GOT3 (cell line): Measurements from ENCODE around the gene SCN3B.

Experiments used
- DNase-seq: peaks from one replicate; lab custom pipeline; 2025; ENCODE audit warnings: mixed read lengths; lab: John Stamatoyannopoulos, UW

Gene SCN3B

DNA sequence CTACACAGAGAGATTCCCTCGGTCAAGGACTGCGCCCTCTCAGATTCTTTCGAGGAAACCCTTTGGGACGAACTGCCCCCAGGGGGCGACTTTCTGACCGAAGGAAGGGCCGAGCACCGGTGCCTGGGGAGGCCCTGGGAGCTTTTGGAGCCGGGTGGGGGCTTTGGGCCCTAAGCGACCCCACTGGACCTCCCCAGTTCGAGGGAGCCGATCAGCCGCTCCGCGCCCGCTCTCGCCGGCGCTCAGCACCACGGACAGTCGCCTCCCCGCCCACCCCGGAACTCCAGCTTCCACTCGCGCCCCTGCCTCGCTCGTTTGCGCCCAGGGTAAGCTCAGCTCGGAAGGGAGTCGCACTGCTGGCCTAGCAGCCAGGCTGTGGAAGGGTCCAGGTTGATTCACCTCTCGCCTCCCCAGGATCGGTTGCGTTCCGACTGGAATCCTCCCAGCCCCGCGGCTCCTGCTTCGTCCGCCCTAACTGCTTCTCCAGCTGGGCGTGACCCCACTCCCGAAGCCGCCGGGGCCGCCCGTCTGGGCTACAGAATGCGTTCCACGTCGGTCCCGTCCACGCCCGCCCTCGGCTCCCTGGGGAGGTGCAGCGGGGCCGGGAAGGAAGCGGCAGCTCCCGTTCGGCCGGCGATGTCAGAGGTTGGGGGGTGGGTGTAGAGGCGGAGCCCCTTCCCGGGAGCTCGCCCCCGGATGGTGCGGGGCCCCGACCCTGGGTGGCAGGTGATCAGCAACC is 428 bp downstream of the SCN3B start:
- no peak for DNase-seq

DNA sequence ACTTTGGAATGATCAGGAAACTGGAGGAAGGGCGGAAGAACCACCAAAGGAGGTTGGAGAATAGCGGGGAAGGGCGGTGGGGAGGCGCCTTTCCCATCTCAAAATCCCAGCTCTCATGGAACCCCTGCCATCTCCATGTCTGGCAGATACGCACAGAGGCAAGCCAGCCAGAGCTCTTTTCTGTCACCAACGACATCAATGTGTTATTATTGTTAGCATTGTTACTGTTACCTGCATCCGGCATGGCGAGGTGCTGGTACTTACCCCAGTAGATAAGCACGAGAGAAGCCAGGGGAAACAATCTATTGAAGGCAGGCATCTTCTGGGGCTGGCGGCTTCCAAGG is 969 bp downstream of the SCN3B start:
- DNase-seq = no peak

DNA sequence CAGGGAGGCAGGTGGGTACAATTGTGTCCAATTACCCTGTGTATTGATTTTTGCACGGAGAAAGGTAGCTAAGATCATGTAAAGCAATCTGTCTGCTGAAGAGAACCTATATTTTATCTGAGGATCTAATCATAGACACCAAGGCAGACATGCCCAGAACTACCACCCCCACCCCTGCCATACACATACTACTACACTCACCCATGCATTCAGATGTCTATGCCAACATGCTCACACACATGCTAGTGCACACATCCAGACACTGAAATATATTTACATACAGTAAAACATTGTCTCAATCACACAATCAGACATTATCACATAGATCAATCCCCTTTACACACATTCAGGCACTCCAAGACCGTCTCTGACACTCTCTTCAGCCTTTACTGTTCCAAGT is 1.8 kb downstream of the SCN3B start:
- DNase-seq = no peak

DNA sequence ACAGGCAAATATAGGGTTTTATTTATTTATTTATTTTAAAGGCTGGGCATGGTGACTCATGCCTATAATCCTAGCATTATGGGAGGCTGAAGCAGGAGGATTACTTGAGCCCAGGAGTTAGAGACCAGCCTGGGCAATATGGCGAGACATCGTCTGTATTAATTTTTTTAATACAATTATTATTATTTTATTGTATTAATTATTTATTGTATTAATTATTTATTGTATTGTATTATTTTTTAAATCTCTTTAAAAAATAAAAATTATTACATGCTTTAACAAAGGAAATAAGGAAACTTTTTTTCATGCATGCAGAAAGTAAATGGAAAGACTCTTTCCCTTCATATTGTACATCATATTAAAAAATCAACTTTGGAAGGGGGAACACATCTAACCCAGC is 3.5 kb downstream of the SCN3B start:
- no peak for DNase-seq

DNA sequence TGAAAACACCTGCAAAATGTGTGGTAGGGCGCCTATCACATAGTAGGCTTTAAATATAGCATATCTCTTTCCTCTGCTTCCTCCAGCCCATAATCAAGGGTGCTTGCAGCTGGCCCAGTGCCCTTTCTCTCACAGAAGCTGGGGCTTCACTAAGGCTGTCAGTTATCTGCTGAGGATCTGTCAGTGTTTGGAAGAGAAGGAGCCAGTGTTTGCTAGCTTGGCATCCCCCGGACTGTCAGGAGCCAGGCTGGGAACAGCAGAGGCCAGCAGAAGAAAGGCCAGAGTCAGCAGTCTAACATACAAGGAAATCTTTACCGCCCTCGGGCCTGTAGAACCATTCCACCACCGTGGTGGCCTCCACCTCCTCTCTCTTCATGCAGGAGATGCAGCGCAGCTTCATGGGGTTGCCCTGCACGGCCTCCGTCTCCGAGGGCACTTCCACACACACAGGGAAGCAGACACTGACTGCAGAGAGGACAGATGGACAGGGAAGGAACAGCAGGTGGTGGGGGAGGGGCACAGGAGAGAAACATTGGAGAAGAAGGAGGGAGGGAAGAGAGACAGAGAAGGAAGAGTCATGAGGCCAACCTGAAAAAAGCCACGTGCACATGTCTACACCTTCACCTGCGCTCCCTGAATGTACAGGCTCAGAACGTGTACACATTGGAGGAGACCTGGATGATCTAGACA is 9.0 kb downstream of the SCN3B start:
- no peak for DNase-seq

DNA sequence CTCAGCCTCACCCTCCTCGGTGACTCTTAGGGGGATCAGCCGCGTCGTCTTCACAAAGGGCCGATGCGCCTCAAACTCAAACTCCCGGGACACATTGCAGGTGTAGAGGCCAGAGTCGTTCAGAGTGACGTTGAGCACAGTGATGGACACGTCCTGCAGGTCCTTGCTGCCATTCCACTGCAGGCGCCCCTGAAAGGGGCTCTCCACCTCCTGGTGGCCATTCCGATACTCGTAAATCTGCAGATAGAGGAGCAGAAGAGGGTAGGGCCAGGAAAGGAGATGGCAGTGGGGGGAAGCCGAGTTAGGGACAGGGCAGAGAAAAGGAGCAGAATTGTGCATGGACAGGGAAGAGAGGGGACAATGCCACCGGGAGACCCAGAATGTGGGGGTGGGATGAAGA is 12.0 kb downstream of the SCN3B start:
- no peak for DNase-seq

DNA sequence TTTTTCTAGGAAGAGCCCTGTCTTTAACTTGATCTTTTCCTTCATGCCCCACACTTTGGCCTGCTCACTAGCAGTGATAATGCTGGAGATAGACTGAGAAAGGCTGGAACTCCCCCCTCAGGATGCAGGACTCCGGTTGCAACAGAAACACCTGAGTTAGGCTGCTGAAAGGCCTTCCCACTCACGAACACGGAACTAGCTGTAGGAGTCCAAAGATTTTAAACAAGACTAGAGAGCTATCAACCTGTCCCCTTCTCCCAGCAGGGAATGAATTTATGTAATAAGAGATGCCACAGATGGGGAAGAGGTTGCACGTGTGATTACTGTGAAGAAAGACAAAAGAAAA is 13.0 kb downstream of the SCN3B start:
- no peak for DNase-seq

DNA sequence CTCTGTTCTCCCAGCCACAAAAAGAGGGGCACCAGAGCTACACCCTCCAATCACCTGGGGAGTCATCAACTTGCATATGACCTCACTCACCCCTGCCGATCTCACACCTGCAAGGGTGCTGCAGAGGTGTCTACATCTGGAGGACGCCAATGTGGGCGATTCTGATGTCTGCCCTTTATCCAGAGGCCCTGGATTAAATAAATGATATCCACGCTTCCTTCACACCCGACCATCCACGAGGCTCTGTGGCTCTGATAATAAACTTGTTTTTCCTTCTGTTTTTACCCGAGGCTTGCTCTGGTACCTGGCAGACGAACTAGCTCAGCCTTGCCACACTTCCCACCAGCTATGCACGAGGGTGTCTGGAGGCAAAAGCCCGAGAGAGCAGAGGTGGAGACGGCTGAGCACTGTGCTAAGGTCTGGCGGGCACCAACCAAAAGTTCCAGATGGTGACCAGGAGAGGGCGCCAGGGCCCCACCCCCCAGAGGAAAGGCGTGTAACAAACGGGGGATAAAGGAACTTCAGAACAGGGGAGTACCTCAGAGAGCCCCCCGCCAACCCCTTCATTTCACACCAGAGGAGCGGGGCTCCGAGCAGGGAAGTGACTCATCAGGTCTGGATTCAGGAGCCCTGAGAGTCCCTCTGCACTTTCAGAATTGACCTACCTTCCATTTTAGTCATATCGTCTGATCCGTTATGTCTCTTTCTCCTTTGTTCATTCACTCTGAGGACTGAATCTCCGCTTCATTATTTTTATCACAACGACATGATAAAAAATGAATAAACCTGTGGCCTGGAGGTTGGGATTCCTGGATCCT is 13.5 kb downstream of the SCN3B start:
- DNase-seq = no peak

DNA sequence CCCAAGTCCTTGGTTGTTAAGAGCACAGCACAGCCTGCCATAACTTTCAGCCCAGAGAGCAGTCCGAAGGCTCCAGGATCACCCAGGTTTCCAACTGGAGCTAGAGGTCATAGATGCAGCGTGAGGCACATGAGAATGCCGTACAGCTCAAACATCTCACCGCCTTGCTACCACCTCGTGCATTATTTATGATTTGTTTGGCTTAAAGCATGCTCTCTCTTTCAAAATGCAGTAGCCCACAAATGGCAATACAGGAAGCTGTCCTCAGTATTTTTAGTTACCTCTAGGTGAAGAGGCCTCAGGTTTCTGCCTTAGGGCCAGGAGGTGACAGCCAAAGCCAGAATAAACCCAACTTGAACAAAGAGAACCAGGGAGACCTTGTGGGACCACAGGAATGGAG is 14.4 kb downstream of the SCN3B start:
- no peak for DNase-seq

DNA sequence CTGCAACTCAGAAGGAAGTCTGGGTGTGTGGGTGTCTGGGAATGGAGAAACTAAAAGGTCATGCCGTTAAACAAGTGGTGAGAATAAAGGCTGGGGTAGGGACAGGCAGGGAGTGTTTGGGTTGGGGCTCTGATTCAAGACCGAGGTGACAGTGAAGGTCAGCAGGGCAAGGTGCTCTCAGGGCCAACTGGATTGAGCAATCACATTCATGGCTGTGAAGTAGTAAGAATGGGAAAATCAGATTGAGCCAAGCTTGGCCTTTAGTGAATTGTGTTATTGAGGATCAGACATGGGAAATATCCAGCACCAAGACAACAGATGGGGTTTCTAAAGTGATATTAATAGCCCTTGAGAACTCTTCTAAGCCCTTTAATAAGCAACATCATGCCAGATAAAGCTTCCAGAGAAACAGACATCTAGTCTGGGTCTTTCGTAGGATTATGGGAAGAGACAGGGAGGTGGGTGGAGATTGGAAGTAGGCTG is 24.3 kb downstream of the SCN3B start:
- no peak for DNase-seq

DNA sequence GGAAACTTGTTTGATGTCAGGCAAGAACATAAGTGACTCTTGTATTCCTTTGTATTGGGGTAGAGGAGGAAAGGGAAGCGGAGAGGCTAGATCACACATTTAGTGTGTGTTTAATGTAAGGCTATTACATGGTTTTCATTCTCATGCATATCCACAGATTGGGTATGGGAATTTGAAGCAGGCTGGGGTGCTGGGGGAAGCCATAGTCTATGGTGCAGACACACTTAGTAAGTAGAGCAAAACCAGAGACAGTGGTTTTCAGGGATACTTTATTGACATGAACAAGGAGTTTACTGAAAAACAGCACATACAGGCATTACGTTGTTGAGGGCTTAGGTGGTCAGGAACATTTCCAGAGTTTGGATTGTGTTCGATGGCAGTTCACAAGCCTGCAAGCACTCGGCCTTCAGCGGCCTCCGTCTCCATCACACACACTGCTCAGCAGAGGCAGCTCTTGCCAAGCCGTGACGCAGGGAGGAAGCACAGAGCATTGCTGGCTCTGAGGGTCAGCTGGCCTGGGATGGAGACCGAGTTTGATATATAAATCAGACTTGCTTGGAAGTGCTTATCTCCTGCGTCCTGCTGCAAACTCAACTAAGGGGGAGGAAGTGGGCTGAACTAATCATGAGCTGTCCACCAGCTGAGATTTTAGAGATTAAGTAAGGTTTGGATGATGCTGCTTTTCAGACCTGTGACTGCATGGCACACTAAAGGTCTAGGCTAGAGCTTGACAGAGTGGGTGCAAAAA is 25.3 kb downstream of the SCN3B start:
- no peak for DNase-seq

DNA sequence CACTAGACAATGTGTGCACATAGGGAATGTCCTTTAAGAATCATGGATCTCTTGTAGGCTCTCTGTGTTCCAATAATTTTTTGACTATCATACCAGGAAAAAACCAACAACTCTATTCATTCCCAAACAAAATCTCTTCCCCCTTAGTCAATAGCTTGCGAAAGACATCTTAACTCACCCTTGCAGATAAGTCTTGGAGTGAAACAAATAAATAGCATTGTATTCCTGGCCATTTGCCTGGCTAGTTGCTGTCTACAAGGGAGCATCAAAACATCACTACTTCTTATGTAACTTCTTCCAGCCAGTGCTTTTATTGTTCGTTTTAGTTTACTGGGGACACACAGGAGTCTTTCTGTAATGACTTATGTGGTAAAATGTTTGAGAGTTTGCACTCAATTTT is 29.4 kb downstream of the SCN3B start:
- DNase-seq = no peak

DNA sequence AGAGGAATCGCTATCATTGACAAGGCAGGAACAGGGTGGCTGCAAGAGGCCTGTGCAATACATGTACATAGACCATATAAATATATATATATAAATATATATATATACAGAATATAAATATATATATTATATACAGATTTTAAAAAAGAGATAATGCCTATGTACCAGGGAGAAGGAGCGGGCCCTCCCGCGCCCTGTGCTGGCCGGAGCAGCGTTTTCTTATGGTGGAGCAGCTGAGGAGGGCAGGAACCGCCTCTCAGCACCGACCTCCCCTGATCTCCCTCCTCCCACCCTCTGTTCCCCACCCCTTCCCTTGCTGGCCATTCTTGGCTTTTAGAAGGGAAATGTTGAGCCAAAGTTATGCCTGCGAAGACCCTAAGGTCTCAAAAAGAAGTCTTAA is 31.8 kb downstream of the SCN3B start:
- no peak for DNase-seq

DNA sequence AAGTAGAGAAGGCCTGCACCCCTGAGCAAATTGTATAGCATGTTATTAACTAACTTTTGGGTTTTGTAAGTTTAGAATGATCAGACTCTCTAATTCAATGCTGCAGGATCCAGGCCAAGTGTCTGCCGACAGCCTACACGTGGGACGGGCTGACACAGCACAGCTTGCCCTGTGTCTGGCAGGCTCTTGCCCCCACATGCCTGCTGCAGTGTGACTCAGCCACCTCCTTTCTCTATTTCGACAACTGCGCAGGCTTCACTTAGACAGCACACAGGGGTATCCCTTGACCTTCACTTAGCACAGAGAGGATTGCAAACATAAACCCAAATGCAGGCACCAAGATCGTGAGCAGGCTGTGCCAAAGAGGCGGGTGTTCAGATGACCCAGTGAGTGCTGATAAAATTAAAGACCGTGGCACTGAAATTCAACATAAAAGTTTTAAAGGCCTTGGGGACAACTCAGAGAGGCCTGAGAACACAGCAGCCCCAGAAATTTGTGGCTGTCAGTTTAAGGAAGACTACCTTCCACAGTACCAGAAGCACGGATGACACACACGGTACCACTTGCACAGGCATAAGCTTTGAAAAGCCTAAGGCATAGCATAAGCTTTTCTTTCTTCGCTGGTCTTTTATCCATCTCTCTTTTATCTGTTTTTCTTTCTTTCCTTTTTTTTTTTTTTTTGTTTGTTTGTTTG is 37.8 kb downstream of the SCN3B start:
- no peak for DNase-seq

DNA sequence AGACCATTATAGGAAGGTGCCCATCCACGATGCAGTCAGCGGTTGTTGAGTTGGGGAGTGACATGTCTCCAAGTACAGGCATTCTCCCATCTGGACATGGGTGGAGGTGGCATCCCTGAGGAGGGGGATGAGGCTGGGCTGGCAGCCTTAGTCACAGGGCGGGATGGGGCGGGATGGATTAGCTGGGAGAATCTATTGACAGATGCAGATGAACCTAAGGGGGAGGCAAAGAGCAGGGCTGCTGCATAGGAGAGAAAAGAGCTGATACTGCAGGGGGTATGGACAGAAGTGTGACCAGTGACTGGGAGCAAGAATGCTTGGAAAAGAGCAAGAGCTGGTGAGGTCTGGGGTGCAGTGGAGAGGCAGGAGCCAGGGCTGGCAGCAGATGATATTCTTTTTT is 42.7 kb downstream of the SCN3B start:
- DNase-seq = no peak

DNA sequence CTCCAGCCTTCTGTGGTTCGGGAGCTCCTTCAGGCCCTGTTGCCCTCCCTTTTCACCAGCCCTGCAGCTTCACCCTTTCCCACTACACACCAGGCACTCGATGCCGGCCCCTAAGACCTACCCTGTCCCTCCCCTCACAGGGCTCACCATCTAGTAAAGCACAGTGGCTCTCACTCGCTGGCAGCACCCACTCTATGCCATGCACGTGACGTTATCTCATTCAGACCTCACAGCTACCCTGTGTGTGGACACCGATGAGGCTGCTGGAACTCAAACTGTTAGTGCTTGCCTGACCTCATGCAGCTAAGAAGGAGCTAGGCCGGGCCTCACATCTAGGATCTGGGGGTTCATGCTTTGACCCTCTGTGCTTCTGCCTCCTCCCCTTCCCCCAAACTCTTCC is 45.5 kb downstream of the SCN3B start:
- no peak for DNase-seq

DNA sequence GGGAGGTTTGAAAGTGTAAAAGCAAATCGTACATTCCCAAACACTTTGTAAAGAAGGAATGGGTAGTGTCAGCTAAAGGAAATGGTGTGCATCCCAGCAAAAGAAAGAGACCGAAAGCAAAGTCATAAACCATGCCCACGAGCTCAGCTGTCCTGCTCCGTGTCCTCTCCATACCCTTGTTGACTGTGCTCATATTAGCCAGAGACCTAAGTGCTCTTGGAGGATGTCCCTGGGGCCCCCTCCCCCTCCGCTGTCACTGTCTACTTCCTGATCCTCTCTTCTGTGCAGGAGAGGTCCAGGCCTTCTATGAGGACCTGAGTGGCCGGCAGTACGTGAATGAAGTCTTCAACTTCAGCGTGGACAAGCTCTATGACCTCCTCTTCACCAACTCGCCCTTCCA is 46.1 kb downstream of the SCN3B start:
- DNase-seq = no peak

DNA sequence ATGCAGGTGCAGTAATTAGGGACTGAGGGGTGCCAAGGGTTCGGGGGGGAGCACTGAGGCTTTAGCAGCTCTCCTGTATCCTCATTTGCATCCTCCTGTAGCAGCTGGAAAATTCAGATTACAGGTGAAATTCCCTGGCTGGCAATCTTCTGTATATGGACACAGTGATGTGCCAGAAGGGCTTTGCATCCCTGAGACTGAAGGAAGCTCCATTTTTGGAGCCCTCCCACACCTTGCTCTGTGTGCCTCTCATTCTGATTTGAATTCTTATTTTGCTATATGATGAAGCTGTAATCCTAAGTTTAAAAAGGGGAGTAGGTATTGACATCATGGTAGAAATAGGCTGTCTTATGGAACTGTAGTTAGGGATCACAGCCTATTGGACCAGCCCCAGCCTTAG is 46.6 kb downstream of the SCN3B start:
- DNase-seq = no peak

DNA sequence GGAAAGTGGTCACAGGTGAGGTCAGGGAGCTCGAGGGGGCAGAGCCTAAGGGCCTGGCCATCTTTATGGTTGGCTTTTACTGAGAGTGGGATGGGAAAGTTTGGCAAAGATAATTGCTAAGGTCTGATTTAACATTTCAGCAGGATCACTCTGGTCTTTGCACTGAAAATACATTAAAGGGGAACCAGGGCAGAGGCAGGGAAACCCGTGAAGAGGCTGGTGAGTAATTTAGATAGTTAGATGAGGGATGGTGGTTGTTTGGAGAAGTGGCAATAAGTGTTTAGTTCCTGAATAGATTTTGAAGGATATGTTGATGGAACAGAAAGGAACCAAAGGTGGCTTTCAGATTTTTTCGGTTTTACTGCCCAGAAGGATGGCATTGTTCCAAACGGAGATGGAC is 50.8 kb downstream of the SCN3B start:
- DNase-seq = no peak

DNA sequence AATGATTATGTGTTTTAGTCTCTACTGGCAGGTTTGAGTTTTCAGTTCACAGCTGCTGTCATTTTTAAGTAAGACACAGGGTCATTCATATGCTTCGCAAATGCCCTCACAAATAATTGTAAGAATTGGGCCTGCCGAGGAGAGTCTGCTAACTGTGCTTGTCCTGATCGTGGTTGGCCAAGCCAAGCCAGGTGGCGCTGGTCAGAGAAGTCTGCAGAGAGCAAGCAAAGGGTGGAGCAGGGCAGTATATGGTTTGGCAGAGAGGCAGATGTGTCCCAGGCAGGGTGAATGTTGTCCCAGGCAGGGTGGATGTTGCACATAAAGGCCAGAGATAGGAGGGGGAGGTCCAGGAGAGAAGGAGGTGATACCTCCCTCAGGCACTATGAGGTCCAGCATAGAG is 52.7 kb downstream of the SCN3B start:
- no peak for DNase-seq

DNA sequence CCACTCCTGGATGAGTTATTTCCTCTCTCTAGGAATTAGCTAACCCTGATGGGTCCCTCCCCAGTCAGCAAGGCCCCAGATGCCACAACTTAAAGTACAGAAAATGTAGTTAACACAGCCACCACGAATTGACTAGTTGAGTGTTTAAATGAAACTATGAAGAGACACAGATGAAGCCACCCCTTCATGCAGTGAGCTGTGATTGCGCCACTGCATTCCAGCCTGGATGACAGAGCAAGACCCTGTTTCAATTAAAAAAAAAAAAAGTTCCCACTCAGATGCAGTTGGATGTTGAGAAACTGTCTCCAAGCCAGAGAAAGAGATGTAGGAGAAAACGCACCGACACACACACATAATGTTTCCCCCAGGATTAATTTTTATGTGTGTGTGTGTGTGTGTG is 53.3 kb downstream of the SCN3B start:
- no peak for DNase-seq

DNA sequence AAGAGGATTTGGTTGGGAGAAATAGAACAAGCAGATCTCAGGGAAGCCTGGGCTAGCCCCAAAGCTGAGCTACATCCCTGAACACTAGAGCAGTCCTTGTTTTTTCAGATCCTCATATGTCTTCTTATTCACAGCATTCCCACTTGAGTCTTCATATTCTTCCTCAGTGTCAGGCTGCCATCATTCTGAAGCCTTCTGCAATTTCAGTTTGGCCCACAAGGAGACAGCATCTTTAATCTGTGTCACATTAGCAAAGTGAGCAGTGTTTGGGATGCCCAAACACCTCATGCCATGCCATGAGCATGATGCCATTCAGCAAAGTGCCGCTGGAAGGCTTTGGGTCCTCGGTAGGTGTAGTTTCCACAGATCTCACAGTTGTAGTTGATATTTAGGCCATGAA is 56.6 kb downstream of the SCN3B start:
- DNase-seq = no peak
